C1 segment of cervical spinal cord (tissue), 14 donors: ENCODE results near the gene TMEM221.
A peak's percentile ranks its signal among the peaks of the same experiment; 100 is the strongest.

ENCODE experiments used
- DNase-seq, 14 donors: peaks; one replicate each; lab custom pipeline; 2025; lab: John Stamatoyannopoulos, UW

Gene TMEM221

DNA sequence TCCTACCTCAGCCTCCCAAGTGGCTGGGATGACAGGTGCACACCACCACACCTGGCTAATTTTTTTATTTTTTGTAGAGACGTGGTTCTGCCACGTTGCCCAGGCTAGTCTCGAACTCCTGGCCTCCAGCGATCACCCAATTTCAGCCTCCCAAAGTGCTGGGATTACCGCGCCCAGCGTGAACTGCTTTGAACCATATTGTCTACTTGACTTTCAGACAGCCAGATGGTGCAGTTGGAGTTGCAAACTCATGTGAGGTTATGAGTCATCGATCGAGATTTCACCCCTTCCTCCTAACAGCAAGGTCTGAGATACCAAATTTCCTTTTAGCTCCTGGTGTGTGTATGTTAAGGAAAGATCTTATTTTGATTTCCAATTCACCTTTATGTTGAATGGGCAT lies 24.6 kb upstream of the TMEM221 start:
- DNase-seq, result no peak

DNA sequence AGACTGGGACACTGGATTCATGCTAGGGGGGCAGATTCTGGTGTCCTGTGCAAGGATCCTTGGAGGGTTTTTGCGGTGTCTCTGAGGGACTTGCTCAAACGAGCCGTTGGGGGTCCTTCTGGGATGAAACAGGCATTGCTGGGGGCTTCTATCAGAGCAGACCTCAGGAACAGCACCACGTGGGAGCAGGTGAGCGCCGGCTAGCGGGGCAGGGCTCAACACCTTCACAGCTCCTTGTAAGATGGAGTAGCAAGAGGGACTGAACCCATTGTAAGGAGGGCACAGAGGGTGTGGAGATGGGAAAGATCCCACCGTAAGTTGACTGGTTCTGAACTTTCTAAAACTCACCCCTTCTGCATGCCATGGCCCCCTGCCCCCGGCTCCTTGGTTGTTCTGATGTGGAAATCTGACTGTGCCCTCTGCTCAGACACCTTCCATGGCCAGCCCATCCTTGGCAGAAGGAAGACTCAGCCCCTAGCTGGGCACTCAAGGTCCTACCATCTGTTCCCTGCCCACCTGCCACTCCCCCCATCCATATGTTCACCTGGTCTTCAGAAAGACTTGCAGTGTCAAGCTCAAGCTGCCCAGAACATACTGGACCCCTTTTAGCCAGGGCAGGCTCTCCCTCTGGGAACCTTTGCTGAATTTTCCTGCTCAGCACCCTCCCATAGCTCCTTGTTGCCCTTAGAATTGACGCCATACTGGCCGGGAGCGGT lies 23.1 kb upstream of the TMEM221 start:
- peak in 1 of 14 donors; percentile 55 for DNase-seq

DNA sequence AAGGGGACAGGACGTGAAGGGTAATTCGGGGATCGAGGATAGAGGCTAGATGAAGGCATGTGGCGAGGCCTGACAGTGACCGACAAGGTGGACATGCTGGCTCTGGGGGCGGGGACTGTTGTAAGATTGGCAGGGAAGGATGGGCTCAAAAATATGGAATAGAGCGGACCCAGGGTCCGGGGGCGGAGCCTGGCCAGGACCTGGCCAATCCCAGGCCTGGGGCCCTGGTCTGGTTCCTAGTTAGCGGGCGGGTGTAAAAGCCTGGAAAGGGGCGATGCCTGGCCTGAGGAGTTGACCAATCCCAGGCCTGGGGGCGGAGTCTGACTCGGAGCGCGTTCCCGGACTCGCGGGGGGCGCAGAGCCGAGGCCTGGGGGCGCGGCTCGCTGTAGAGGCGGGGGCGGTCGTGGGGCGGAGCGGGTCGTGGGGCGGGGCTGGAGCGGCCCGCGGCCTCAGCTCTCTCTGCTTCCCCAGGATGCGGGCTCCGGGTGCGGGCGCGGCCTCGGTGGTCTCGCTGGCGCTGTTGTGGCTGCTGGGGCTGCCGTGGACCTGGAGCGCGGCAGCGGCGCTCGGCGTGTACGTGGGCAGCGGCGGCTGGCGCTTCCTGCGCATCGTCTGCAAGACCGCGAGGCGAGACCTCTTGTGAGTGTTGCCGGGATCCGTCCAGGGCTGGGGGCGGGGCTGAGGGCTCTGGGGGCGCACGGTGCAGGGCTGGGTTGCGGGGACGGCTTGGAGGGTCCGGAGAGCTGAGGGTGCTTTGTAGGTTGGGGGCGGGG lies 21.8 kb upstream of the TMEM221 start, which contains the start of gene SLC27A1:
TSS of gene SLC27A1 (plus strand) at position 457 of the 774 bp plus-strand sequence. CDS start at position 474, 17 bp downstream.
- peak; percentile 93 to 99 (median 98) for DNase-seq

- peak in 8 of 14 donors; percentile 82 to 99 (median 93) for DNase-seq
Observed at GRCh38 chr19:17469481-17470067, 21.1 kb upstream of the TMEM221 start.

GRCh38 chr19:17469092-17469480 lies 20.6 kb upstream of the TMEM221 start:
- DNase-seq, result peak in 3 of 14 donors; percentile 54 to 69 (median 57)

DNA sequence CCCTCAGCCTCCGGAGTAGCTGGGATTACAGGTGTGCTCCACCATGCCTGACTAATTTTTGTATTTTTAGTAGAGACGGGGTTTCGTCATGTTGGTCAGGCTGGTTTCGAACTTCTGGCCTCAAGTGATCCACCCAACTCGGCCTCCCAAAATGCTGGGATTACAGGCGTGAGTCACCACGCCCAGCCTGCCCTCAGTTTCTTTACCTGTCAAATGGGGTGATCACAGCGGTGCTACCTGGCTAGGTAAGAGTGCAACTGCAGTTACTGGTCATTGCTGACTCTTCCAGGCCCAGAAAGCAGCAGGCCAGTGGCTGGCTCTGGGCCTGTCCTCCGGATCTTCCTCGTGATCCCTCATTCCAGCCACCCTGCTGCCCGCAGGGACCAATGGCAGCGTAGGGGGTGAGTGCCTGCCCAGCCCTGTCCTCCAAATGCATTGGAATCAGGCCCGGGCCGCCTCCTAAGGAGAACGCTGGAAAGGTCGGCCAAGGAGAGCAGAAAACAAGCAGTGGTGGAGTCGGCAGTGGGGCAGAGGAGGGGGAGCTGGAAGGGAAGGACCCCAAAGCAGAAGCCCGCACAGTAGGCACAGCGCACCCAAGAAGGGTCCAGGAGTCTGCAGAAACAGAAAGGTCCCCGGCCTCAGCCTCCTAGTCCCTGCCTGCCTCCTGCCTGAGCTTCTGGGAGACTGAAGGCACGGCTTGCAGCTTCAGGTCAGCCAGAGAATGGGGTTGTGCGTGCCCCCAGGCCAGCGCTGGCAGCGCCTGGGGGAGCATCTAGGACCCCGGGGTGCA lies 20.0 kb upstream of the TMEM221 start:
- DNase-seq, result peak in 13 of 14 donors; percentile 4 to 79 (median 52)

- no peak for DNase-seq
Observed at GRCh38 chr19:17467471-17468301, 19.2 kb upstream of the TMEM221 start.

DNA sequence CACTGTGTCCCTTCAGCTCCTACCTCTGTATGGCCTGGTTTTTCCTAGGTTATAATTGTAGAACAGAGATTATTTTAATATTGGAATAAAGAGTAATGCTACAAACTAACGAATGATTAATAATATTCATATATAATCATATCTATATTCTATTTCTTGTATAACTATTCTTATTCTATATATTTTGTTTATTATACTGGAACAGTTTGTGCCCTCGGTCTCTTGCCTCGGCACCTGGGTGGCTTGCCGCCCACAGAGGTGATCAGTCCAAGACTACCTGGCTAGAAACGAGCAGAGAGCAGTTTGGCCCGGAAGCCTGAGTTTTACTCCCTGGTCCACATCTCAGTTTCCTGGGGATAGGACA lies 18.0 kb upstream of the TMEM221 start:
- DNase-seq, result no peak

- no peak for DNase-seq
Observed at GRCh38 chr19:17460372-17461230, 12.1 kb upstream of the TMEM221 start, which contains the start of gene NXNL1. NXNL1 (minus strand) TSS chr19:17460926; CDS start chr19:17460869, 57 bp downstream.

GRCh38 chr19:17458970-17459369 lies 10.5 kb upstream of the TMEM221 start:
- no peak for DNase-seq

GRCh38 chr19:17457616-17458015 lies 9.1 kb upstream of the TMEM221 start:
- no peak for DNase-seq

- no peak for DNase-seq
Observed at GRCh38 chr19:17456127-17456526, 7.7 kb upstream of the TMEM221 start.

GRCh38 chr19:17455308-17456123 lies 7.0 kb upstream of the TMEM221 start:
- DNase-seq, result no peak

DNA sequence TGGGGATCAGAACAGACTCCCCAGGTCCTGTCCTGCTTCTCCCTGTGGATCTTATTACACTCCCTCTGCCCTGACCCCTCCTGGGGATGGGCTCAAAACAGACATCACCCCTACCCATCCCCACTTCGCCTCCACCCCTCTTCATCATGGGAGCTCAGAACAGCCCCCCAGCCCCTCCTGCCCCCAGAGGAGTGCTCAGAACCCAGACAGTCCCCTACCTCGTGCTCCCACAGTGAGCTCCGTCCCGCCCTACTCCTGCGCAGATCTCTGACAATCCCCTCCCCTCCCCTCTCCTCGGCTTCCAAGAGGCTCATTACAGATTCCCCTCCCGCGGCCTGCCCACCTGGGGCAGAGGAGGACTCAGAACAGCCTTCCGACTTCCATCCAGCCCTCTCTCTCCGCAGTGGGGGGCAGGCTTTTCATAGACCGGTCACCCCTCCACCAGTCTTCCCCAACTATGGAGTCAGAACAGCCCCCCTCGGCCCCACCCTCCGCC lies 6.2 kb upstream of the TMEM221 start:
- no peak for DNase-seq

DNA sequence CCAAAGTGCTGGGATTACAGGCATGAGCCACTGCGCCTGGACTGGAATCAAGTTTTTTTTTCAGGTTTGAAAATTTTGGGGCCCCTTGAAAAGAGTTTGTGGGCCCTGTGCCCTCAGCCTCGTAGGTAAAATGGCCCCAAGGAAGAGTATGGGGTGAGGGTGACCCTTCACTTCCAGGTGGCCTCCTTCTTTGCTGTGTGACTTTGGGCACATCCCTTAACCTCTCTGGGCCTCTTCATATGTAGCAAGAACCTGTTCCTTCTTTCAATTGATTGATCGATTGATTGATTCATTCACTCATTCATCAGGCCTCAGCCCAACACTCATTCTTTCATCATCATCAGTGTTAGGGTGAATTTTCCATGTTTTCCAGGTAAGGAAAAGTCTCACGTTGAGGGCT lies 3.4 kb upstream of the TMEM221 start:
- no peak for DNase-seq

GRCh38 chr19:17450264-17451075 lies 2.0 kb upstream of the TMEM221 start:
- no peak for DNase-seq

DNA sequence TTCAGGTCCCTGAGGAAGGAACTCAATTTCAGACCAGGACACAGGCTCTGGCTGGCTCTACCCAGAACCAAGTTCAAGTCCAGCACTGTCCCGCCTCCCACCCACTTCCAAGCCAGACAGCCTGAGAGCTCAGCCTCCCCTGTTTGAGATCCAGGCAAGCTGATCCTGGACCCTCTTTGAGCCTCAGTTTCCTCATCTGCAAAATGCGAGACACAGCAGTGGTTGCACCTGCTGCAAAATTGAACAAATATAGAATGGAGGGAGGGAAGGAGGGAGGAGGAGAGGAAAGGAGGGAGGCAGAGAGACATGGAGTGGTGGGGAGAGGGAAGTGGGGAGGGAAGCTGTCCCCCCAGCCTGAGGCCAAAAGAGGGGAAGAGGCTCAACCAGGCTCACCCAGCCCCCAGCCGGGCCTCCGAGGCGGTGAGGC lies 751 bp downstream of the TMEM221 start:
- DNase-seq, result no peak
